Measurements from ENCODE around the gene ACVR1.

ACVR1 gene

GRCh38 chr2:157922336-157922735 lies 46.2 kb upstream of the ACVR1 start:
- Histone ChIP-seq H3K4me1 (ENCODE audit: control insufficient read depth in 2 of 2, insufficient read depth in 1 of 2, low read depth in 1 of 2, low read length in 2 of 2) (peaks cover 0 to 9% of the 10 kb centered on the region in 2 donors), H2BK12ac (ENCODE audit: low read length) (no peak overlapping the region), H3K4me2 (ENCODE audit: insufficient read depth, low read length, poor library complexity, severe bottlenecking) (no peak overlapping the region), H3K9ac (ENCODE audit: low read depth, low read length, poor library complexity) (no peak overlapping the region), H2BK120ac (ENCODE audit: low read depth, low read length) (no peak overlapping the region), H2BK15ac (ENCODE audit: low read length) (no peak overlapping the region), H3K23ac (ENCODE audit: low read depth, low read length, poor library complexity) (no peak overlapping the region), H3K79me1 (ENCODE audit: low read depth, low read length) (no peaks in the 10 kb centered on the region), H4K91ac (ENCODE audit: low read depth, low read length, poor library complexity) (no peak overlapping the region), H3K27ac (replicated peaks; ENCODE audit: low read length) (no peak overlapping the region), H2AK5ac (ENCODE audit: low read depth, low read length) (no peak overlapping the region), H3K27me3 (ENCODE audit: control insufficient read depth in 3 of 3, insufficient read depth in 3 of 3, low read depth in 1 of 3, low read length in 3 of 3) (peaks cover 0 to 93% (median 0%) of the 10 kb centered on the region in 3 experiments), H3K36me3 (replicated peaks in 1 of 2; ENCODE audit: control insufficient read depth in 2 of 2, insufficient read depth in 2 of 2, low read length in 2 of 2) (no peaks in the 10 kb centered on the region), H3K4me3 (ENCODE audit: low read length in 2 of 2) (no peak overlapping the region), H3K18ac (ENCODE audit: low read length) (no peak overlapping the region), H2AFZ (ENCODE audit: low read length) (no peak overlapping the region), H4K8ac (ENCODE audit: low read depth, low read length) (no peak overlapping the region), H2BK5ac (ENCODE audit: low read length) (no peak overlapping the region), H3K14ac (ENCODE audit: low read length) (no peak overlapping the region), H3K4ac (ENCODE audit: low read length) (no peak overlapping the region), H3K9me3 (replicated peaks in 1 of 2; ENCODE audit: control insufficient read depth in 2 of 2, insufficient read depth in 1 of 2, low read depth in 1 of 2, low read length in 2 of 2) (peaks cover 0 to 4% of the 10 kb centered on the region in 2 donors)
- no CpG with 5 or more reads among the region's 5 CpGs for WGBS, 2 donors (ENCODE audit: extremely low coverage in 2 of 2, insufficient read length in 2 of 2, insufficient replicate concordance in 1 of 2)
- DNase-seq (ENCODE audit: low spot score), result no peak

- Histone ChIP-seq H2BK120ac (ENCODE audit: low read depth, low read length) (no peak overlapping the region), H4K91ac (ENCODE audit: low read depth, low read length, poor library complexity) (no peak overlapping the region), H2BK12ac (ENCODE audit: low read length) (no peak overlapping the region), H3K4me1 (ENCODE audit: control insufficient read depth in 2 of 2, insufficient read depth in 1 of 2, low read depth in 1 of 2, low read length in 2 of 2) (peaks cover 0 to 9% of the 10 kb centered on the region in 2 donors), H3K36me3 (replicated peaks in 1 of 2; ENCODE audit: control insufficient read depth in 2 of 2, insufficient read depth in 2 of 2, low read length in 2 of 2) (no peaks in the 10 kb centered on the region), H2AK5ac (ENCODE audit: low read depth, low read length) (no peak overlapping the region), H3K9ac (ENCODE audit: low read depth, low read length, poor library complexity) (no peak overlapping the region), H3K4me3 (ENCODE audit: low read length in 2 of 2) (no peak overlapping the region), H2AFZ (ENCODE audit: low read length) (no peak overlapping the region), H3K23ac (ENCODE audit: low read depth, low read length, poor library complexity) (no peak overlapping the region), H2BK5ac (ENCODE audit: low read length) (no peak overlapping the region), H3K18ac (ENCODE audit: low read length) (no peak overlapping the region), H3K27me3 (ENCODE audit: control insufficient read depth in 3 of 3, insufficient read depth in 3 of 3, low read depth in 1 of 3, low read length in 3 of 3) (peaks cover 0 to 88% (median 0%) of the 10 kb centered on the region in 3 experiments), H3K14ac (ENCODE audit: low read length) (no peak overlapping the region), H3K27ac (replicated peaks; ENCODE audit: low read length) (no peak overlapping the region), H3K79me1 (ENCODE audit: low read depth, low read length) (no peaks in the 10 kb centered on the region), H4K8ac (ENCODE audit: low read depth, low read length) (no peak overlapping the region), H3K4me2 (ENCODE audit: insufficient read depth, low read length, poor library complexity, severe bottlenecking) (no peak overlapping the region), H3K9me3 (replicated peaks in 1 of 2; ENCODE audit: control insufficient read depth in 2 of 2, insufficient read depth in 1 of 2, low read depth in 1 of 2, low read length in 2 of 2) (peaks cover 0 to 4% of the 10 kb centered on the region in 2 donors), H3K4ac (ENCODE audit: low read length) (no peak overlapping the region), H2BK15ac (ENCODE audit: low read length) (no peak overlapping the region)
- DNase-seq (ENCODE audit: low spot score), result no peak
- WGBS, 2 donors (ENCODE audit: extremely low coverage in 2 of 2, insufficient read length in 2 of 2, insufficient replicate concordance in 1 of 2), result no CpG with 5 or more reads among the region's 1 CpG
These were observed 44.6 kb upstream of the ACVR1 start for GRCh38 chr2:157920736-157921135.

DNA sequence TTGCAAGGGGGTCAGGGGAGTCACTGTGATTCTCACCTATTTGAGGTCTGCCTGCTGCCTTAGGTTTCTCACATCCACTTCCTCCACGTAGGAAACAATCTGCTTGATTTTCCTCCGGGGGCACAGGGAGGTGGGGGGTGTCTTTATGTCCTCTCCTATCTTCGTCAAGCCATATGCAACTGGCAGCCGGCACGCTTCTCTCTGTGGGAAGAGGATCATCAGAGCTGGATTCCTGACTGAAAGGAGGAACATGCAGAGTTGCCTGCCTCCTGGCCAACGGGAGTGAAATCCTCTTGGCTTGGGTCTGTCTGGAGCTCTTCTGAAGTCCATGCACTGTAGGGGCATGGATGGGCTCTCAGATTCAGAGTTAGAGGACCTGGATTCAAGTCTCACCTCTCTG lies 43.1 kb upstream of the ACVR1 start:
- Histone ChIP-seq H4K8ac (ENCODE audit: low read depth, low read length) (no peak overlapping the region), H2BK12ac (ENCODE audit: low read length) (no peak overlapping the region), H2AK5ac (ENCODE audit: low read depth, low read length) (no peak overlapping the region), H3K4ac (ENCODE audit: low read length) (no peak overlapping the region), H2AFZ (ENCODE audit: low read length) (no peak overlapping the region), H3K9ac (ENCODE audit: low read depth, low read length, poor library complexity) (no peak overlapping the region), H3K14ac (ENCODE audit: low read length) (no peak overlapping the region), H2BK15ac (ENCODE audit: low read length) (no peak overlapping the region), H3K4me2 (ENCODE audit: insufficient read depth, low read length, poor library complexity, severe bottlenecking) (no peak overlapping the region), H2BK120ac (ENCODE audit: low read depth, low read length) (no peak overlapping the region), H3K4me3 (ENCODE audit: low read length in 2 of 2) (no peak overlapping the region), H3K9me3 (replicated peaks in 1 of 2; ENCODE audit: control insufficient read depth in 2 of 2, insufficient read depth in 1 of 2, low read depth in 1 of 2, low read length in 2 of 2) (peaks cover 0 to 4% of the 10 kb centered on the region in 2 donors), H3K36me3 (replicated peaks in 1 of 2; ENCODE audit: control insufficient read depth in 2 of 2, insufficient read depth in 2 of 2, low read length in 2 of 2) (no peaks in the 10 kb centered on the region), H2BK5ac (ENCODE audit: low read length) (no peak overlapping the region), H3K79me1 (ENCODE audit: low read depth, low read length) (no peaks in the 10 kb centered on the region), H3K27me3 (ENCODE audit: control insufficient read depth in 3 of 3, insufficient read depth in 3 of 3, low read depth in 1 of 3, low read length in 3 of 3) (peaks cover 0 to 87% (median 0%) of the 10 kb centered on the region in 3 experiments), H3K27ac (replicated peaks; ENCODE audit: low read length) (no peak overlapping the region), H3K4me1 (ENCODE audit: control insufficient read depth in 2 of 2, insufficient read depth in 1 of 2, low read depth in 1 of 2, low read length in 2 of 2) (peaks cover 0 to 9% of the 10 kb centered on the region in 2 donors), H3K18ac (ENCODE audit: low read length) (no peak overlapping the region), H3K23ac (ENCODE audit: low read depth, low read length, poor library complexity) (no peak overlapping the region), H4K91ac (ENCODE audit: low read depth, low read length, poor library complexity) (no peak overlapping the region)
- no peak for DNase-seq (ENCODE audit: low spot score)
- WGBS, 2 donors (ENCODE audit: extremely low coverage in 2 of 2, insufficient read length in 2 of 2, insufficient replicate concordance in 1 of 2), result no CpG with 5 or more reads among the region's 6 CpGs

GRCh38 chr2:157918319-157918718 lies 42.2 kb upstream of the ACVR1 start:
- H3K9me3 ChIP-seq (replicated peaks in 1 of 2; ENCODE audit: control insufficient read depth in 2 of 2, insufficient read depth in 1 of 2, low read depth in 1 of 2, low read length in 2 of 2), result peaks cover 0 to 4% of the 10 kb centered on the region in 2 donors
- H2BK120ac ChIP-seq (ENCODE audit: low read depth, low read length), result no peak overlapping the region
- no peaks in the 10 kb centered on the region for H3K79me1 ChIP-seq (ENCODE audit: low read depth, low read length)
- no peak overlapping the region for H4K8ac ChIP-seq (ENCODE audit: low read depth, low read length)
- H2AK5ac ChIP-seq (ENCODE audit: low read depth, low read length), result no peak overlapping the region
- no CpG with 5 or more reads among the region's 1 CpG for WGBS, 2 donors (ENCODE audit: extremely low coverage in 2 of 2, insufficient read length in 2 of 2, insufficient replicate concordance in 1 of 2)
- H2BK5ac ChIP-seq (ENCODE audit: low read length), result no peak overlapping the region
- H2AFZ ChIP-seq (ENCODE audit: low read length), result no peak overlapping the region
- no peak overlapping the region for H4K91ac ChIP-seq (ENCODE audit: low read depth, low read length, poor library complexity)
- H3K9ac ChIP-seq (ENCODE audit: low read depth, low read length, poor library complexity), result no peak overlapping the region
- DNase-seq (ENCODE audit: low spot score), result no peak
- no peak overlapping the region for H3K14ac ChIP-seq (ENCODE audit: low read length)
- H3K27me3 ChIP-seq (ENCODE audit: control insufficient read depth in 3 of 3, insufficient read depth in 3 of 3, low read depth in 1 of 3, low read length in 3 of 3), result peaks cover 0 to 84% (median 0%) of the 10 kb centered on the region in 3 experiments
- no peak overlapping the region for H2BK15ac ChIP-seq (ENCODE audit: low read length)
- peaks cover 0 to 9% of the 10 kb centered on the region in 2 donors for H3K4me1 ChIP-seq (ENCODE audit: control insufficient read depth in 2 of 2, insufficient read depth in 1 of 2, low read depth in 1 of 2, low read length in 2 of 2)
- H2BK12ac ChIP-seq (ENCODE audit: low read length), result no peak overlapping the region
- H3K18ac ChIP-seq (ENCODE audit: low read length), result no peak overlapping the region
- no peaks in the 10 kb centered on the region for H3K36me3 ChIP-seq (replicated peaks in 1 of 2; ENCODE audit: control insufficient read depth in 2 of 2, insufficient read depth in 2 of 2, low read length in 2 of 2)
- no peak overlapping the region for H3K23ac ChIP-seq (ENCODE audit: low read depth, low read length, poor library complexity)
- no peak overlapping the region for H3K4me3 ChIP-seq (ENCODE audit: low read length in 2 of 2)
- no peak overlapping the region for H3K4me2 ChIP-seq (ENCODE audit: insufficient read depth, low read length, poor library complexity, severe bottlenecking)
- no peak overlapping the region for H3K4ac ChIP-seq (ENCODE audit: low read length)
- H3K27ac ChIP-seq (replicated peaks; ENCODE audit: low read length), result no peak overlapping the region
